Natural killer cell treated with Interleukin-12 subunit alpha and Interleukin-12 subunit beta and Interleukin-15 and Interleukin-18, amount 100 ng/mL, for 72 hours (primary cell): ENCODE results near the gene FUT8. TPM values are rescaled to one million over a fixed set of nuclear protein-coding genes. Genes with fewer than 3 reads are reported as not detected.

Experiments
- ATAC-seq, 2 donors: fragments of 150-1000 bp; cut with Tn5 transposase in 1 of 2; sonication (Bioruptor Pico), chemical (Tn5 transposase) in 1 of 2; 2 replicates each; pipeline ENCODE4 v1.10.0; 2021
- DNase-seq: peaks from one replicate; pipeline ENCODE4 v3.0.0; 2022; ENCODE audit warnings: low spot score
- H3K27ac Mint-ChIP-seq, 2 donors: 1 replicate in 1 of 2; 2 replicates in 1 of 2; pipeline ENCODE4 v1.8.0; 2022; ENCODE audit warnings: mixed read lengths in 2 of 2, mild to moderate bottlenecking in 1 of 2, moderate library complexity in 1 of 2
- H3K27me3 Mint-ChIP-seq, 2 donors: 1 replicate in 1 of 2; 2 replicates in 1 of 2; pipeline ENCODE4 v1.8.0; 2022; ENCODE audit warnings: mixed read lengths in 2 of 2
- H3K36me3 Mint-ChIP-seq: one replicate; pipeline ENCODE4 v1.8.0; 2022; ENCODE audit warnings: mixed read lengths
- H3K4me1 Mint-ChIP-seq, 2 donors: 1 replicate in 1 of 2; 2 replicates in 1 of 2; pipeline ENCODE4 v1.8.0; 2022; ENCODE audit warnings: low read depth in 2 of 2, mixed read lengths in 2 of 2, mild to moderate bottlenecking in 1 of 2
- H3K4me3 Mint-ChIP-seq: one replicate; pipeline ENCODE4 v1.8.0; 2022; ENCODE audit warnings: mixed read lengths
- H3K9me3 Mint-ChIP-seq: 2 replicates; pipeline ENCODE4 v1.8.0; 2022; ENCODE audit warnings: mixed read lengths
- total RNA-seq, 2 donors: library from RNA; stranded (reverse); gene quantifications; one replicate each; pipeline ENCODE4 v1.2.3, GENCODE V29; 2022

Gene FUT8
- total RNA-seq, 2 donors from 2014 or later, result 73.0 to 139 TPM

GRCh38 chr14:65499138-65499537 is 86.6 kb downstream of the FUT8 start:
- H3K27me3 Mint-ChIP-seq, result no peaks in the 10 kb centered on the region
- ATAC-seq, result peak in 1 of 2 donors; percentile 66
- H3K9me3 Mint-ChIP-seq, result peaks cover 4% of the 10 kb centered on the region
- H3K27ac Mint-ChIP-seq, result peak overlapping the region in 1 of 2 donors; percentile 30
- no peak overlapping the region for H3K4me3 Mint-ChIP-seq
- DNase-seq, result no peak
- H3K36me3 Mint-ChIP-seq, result peaks cover 26% of the 10 kb centered on the region
- peaks cover 32 to 61% of the 10 kb centered on the region in 2 donors for H3K4me1 Mint-ChIP-seq

- ATAC-seq (no peak), DNase-seq (no peak)
- peaks cover 32 to 61% of the 10 kb centered on the region in 2 donors for H3K4me1 Mint-ChIP-seq
- peak overlapping the region in 1 of 2 donors; percentile 64 for H3K27ac Mint-ChIP-seq
- no peaks in the 10 kb centered on the region for H3K27me3 Mint-ChIP-seq
- peaks cover 4% of the 10 kb centered on the region for H3K9me3 Mint-ChIP-seq
- H3K4me3 Mint-ChIP-seq, result no peak overlapping the region
- peaks cover 26% of the 10 kb centered on the region for H3K36me3 Mint-ChIP-seq
Observed at GRCh38 chr14:65500075-65500474, 87.5 kb downstream of the FUT8 start.

GRCh38 chr14:65501328-65501727 is 88.8 kb downstream of the FUT8 start:
- DNase-seq (no peak), ATAC-seq (no peak)
- Mint-ChIP-seq H3K4me1 (peaks cover 27 to 53% of the 10 kb centered on the region in 2 donors), H3K4me3 (peak overlapping the region; percentile 30), H3K9me3 (peaks cover 3% of the 10 kb centered on the region), H3K27ac (peak overlapping the region; percentile 11 to 57), H3K36me3 (peaks cover 16% of the 10 kb centered on the region), H3K27me3 (no peaks in the 10 kb centered on the region)

- Mint-ChIP-seq H3K27ac (peak overlapping the region in 1 of 2 donors; percentile 58), H3K9me3 (no peaks in the 10 kb centered on the region), H3K4me1 (peaks cover 22 to 44% of the 10 kb centered on the region in 2 donors), H3K4me3 (peak overlapping the region; percentile 25), H3K36me3 (peaks cover 9% of the 10 kb centered on the region), H3K27me3 (no peaks in the 10 kb centered on the region)
- ATAC-seq, result peak in 1 of 2 donors; percentile 66
- no peak for DNase-seq
Observed at GRCh38 chr14:65502676-65503124, 90.2 kb downstream of the FUT8 start.

GRCh38 chr14:65503771-65504170 is 91.2 kb downstream of the FUT8 start:
- no peaks in the 10 kb centered on the region for H3K9me3 Mint-ChIP-seq
- no peak for ATAC-seq
- H3K27ac Mint-ChIP-seq, result no peak overlapping the region
- no peak overlapping the region for H3K4me3 Mint-ChIP-seq
- H3K4me1 Mint-ChIP-seq, result peaks cover 24 to 37% of the 10 kb centered on the region in 2 donors
- H3K36me3 Mint-ChIP-seq, result peaks cover 7% of the 10 kb centered on the region
- H3K27me3 Mint-ChIP-seq, result no peaks in the 10 kb centered on the region
- no peak for DNase-seq

GRCh38 chr14:65506801-65507200 is 94.3 kb downstream of the FUT8 start:
- no peak for DNase-seq
- Mint-ChIP-seq H3K4me3 (no peak overlapping the region), H3K4me1 (peaks cover 17 to 39% of the 10 kb centered on the region in 2 donors), H3K9me3 (peaks cover 4% of the 10 kb centered on the region), H3K27me3 (no peaks in the 10 kb centered on the region), H3K36me3 (peaks cover 26% of the 10 kb centered on the region), H3K27ac (no peak overlapping the region)
- no peak for ATAC-seq

GRCh38 chr14:65509842-65510241 is 97.3 kb downstream of the FUT8 start:
- H3K36me3 Mint-ChIP-seq, result peaks cover 27% of the 10 kb centered on the region
- no peak for DNase-seq
- no peak overlapping the region for H3K27ac Mint-ChIP-seq
- no peak for ATAC-seq
- no peak overlapping the region for H3K4me3 Mint-ChIP-seq
- no peaks in the 10 kb centered on the region for H3K27me3 Mint-ChIP-seq
- peaks cover 8 to 38% of the 10 kb centered on the region in 2 donors for H3K4me1 Mint-ChIP-seq
- peaks cover 4% of the 10 kb centered on the region for H3K9me3 Mint-ChIP-seq

- Mint-ChIP-seq H3K36me3 (peaks cover 25% of the 10 kb centered on the region), H3K27ac (no peak overlapping the region), H3K9me3 (peaks cover 4% of the 10 kb centered on the region), H3K27me3 (no peaks in the 10 kb centered on the region), H3K4me1 (peaks cover 13 to 54% of the 10 kb centered on the region in 2 donors), H3K4me3 (no peak overlapping the region)
- DNase-seq, result no peak
- ATAC-seq, result no peak
Observed at GRCh38 chr14:65513671-65514070, 101.1 kb downstream of the FUT8 start.

GRCh38 chr14:65517635-65518542 is 105.4 kb downstream of the FUT8 start:
- DNase-seq, result no peak
- Mint-ChIP-seq H3K27me3 (no peaks in the 10 kb centered on the region), H3K36me3 (peaks cover 10% of the 10 kb centered on the region), H3K4me1 (peaks cover 9 to 34% of the 10 kb centered on the region in 2 donors), H3K9me3 (no peaks in the 10 kb centered on the region), H3K4me3 (peak overlapping the region; percentile 45), H3K27ac (peak overlapping the region in 1 of 2 donors; percentile 54)
- ATAC-seq, result peak; percentile 32 to 71

GRCh38 chr14:65528069-65528468 is 115.5 kb downstream of the FUT8 start:
- H3K27me3 Mint-ChIP-seq, result no peaks in the 10 kb centered on the region
- no peak for ATAC-seq

GRCh38 chr14:65531148-65531547 is 118.6 kb downstream of the FUT8 start:
- H3K4me1 Mint-ChIP-seq, result peaks cover 9 to 26% of the 10 kb centered on the region in 2 donors
- ATAC-seq (no peak), DNase-seq (no peak)
- H3K4me3 Mint-ChIP-seq, result no peak overlapping the region
- peaks cover 27% of the 10 kb centered on the region for H3K36me3 Mint-ChIP-seq
- H3K27me3 Mint-ChIP-seq, result no peaks in the 10 kb centered on the region
- H3K9me3 Mint-ChIP-seq, result peaks cover 4% of the 10 kb centered on the region
- H3K27ac Mint-ChIP-seq, result no peak overlapping the region

More at GRCh38 chr14:65528069-65528468, 115.5 kb downstream of the FUT8 start:
- Mint-ChIP-seq H3K4me1 (peaks cover 17 to 38% of the 10 kb centered on the region in 2 donors), H3K4me3 (no peak overlapping the region), H3K9me3 (peaks cover 8% of the 10 kb centered on the region), H3K27ac (no peak overlapping the region), H3K36me3 (peaks cover 54% of the 10 kb centered on the region)
- no peak for DNase-seq

- no peaks in the 10 kb centered on the region for H3K9me3 Mint-ChIP-seq
- H3K36me3 Mint-ChIP-seq, result peaks cover 13% of the 10 kb centered on the region
- H3K27me3 Mint-ChIP-seq, result no peaks in the 10 kb centered on the region
- no peak for ATAC-seq
- no peak overlapping the region for H3K27ac Mint-ChIP-seq
- H3K4me3 Mint-ChIP-seq, result no peak overlapping the region
- peaks cover 9 to 14% of the 10 kb centered on the region in 2 donors for H3K4me1 Mint-ChIP-seq
- DNase-seq, result no peak
Observed at GRCh38 chr14:65533736-65534404, 121.3 kb downstream of the FUT8 start.

GRCh38 chr14:65536781-65537423 is 124.4 kb downstream of the FUT8 start:
- no peak overlapping the region for H3K27ac Mint-ChIP-seq
- no peaks in the 10 kb centered on the region for H3K27me3 Mint-ChIP-seq

More at GRCh38 chr14:65536781-65537423, 124.4 kb downstream of the FUT8 start:
- Mint-ChIP-seq H3K4me3 (no peak overlapping the region), H3K4me1 (no peaks in the 10 kb centered on the region), H3K9me3 (no peaks in the 10 kb centered on the region), H3K36me3 (no peaks in the 10 kb centered on the region)
- ATAC-seq, result no peak
- DNase-seq, result no peak
